NCI-H1048 (cell line): ENCODE measurements around the gene TRDMT1.

Experiments used
- DNase-seq: peaks from one replicate; lab custom pipeline; 2025; lab: John Stamatoyannopoulos, UW

TRDMT1 gene

GRCh38 chr10:17209302-17209701 lies 7.8 kb upstream of the TRDMT1 start:
- no peak for DNase-seq

GRCh38 chr10:17208476-17208875 lies 7.0 kb upstream of the TRDMT1 start:
- no peak for DNase-seq

GRCh38 chr10:17206210-17206709 lies 4.8 kb upstream of the TRDMT1 start:
- no peak for DNase-seq

- no peak for DNase-seq
Measured at GRCh38 chr10:17203416-17203815, 1.9 kb upstream of the TRDMT1 start.

GRCh38 chr10:17202999-17203398 lies 1.5 kb upstream of the TRDMT1 start:
- DNase-seq: no peak

- DNase-seq: no peak
Measured at GRCh38 chr10:17202506-17202905, 1.0 kb upstream of the TRDMT1 start.

- DNase-seq: no peak
Measured at GRCh38 chr10:17201794-17202116, 283 bp upstream of the TRDMT1 start.

GRCh38 chr10:17200001-17200911 lies 1.2 kb downstream of the TRDMT1 start:
- no peak for DNase-seq

GRCh38 chr10:17199351-17199804 lies 2.1 kb downstream of the TRDMT1 start:
- DNase-seq: no peak

- DNase-seq: no peak
Measured at GRCh38 chr10:17196573-17196972, 4.9 kb downstream of the TRDMT1 start.

GRCh38 chr10:17196045-17196444 lies 5.4 kb downstream of the TRDMT1 start:
- DNase-seq: no peak

GRCh38 chr10:17195083-17195482 lies 6.4 kb downstream of the TRDMT1 start:
- DNase-seq: no peak

- DNase-seq: no peak
Measured at GRCh38 chr10:17190602-17191001, 10.9 kb downstream of the TRDMT1 start.

- DNase-seq: no peak
Measured at GRCh38 chr10:17188644-17189172, 12.8 kb downstream of the TRDMT1 start.

- no peak for DNase-seq
Measured at GRCh38 chr10:17185873-17186272, 15.6 kb downstream of the TRDMT1 start.

- no peak for DNase-seq
Measured at GRCh38 chr10:17183110-17183509, 18.4 kb downstream of the TRDMT1 start.

GRCh38 chr10:17181751-17182150 lies 19.7 kb downstream of the TRDMT1 start:
- no peak for DNase-seq

- DNase-seq: no peak
Measured at GRCh38 chr10:17181110-17181509, 20.4 kb downstream of the TRDMT1 start.

- DNase-seq: no peak
Measured at GRCh38 chr10:17179002-17179401, 22.5 kb downstream of the TRDMT1 start.

- no peak for DNase-seq
Measured at GRCh38 chr10:17178006-17178405, 23.5 kb downstream of the TRDMT1 start.

- DNase-seq: no peak
Measured at GRCh38 chr10:17177014-17177413, 24.5 kb downstream of the TRDMT1 start.

- DNase-seq: no peak
Measured at GRCh38 chr10:17176091-17176490, 25.4 kb downstream of the TRDMT1 start.

- no peak for DNase-seq
Measured at GRCh38 chr10:17175551-17175950, 25.9 kb downstream of the TRDMT1 start.

GRCh38 chr10:17174626-17175025 lies 26.8 kb downstream of the TRDMT1 start:
- no peak for DNase-seq
